Sigmoid colon (tissue), 4 donors: ENCODE data around the gene TPX2.

Experiments used
- CTCF ChIP-seq, 4 experiments: fragments of 450-650 bp in 3 of 4; fragments of 200-600 bp in 1 of 4; IDR thresholded peaks; one replicate each; pipeline ENCODE4 v1.5.1; 2016 to 2019; ENCODE audit warnings: antibody characterized with exemption in 4 of 4, mild to moderate bottlenecking in 3 of 4, moderate library complexity in 2 of 4
- EP300 ChIP-seq, 4 donors: sonication (generic); formaldehyde crosslinking; IDR thresholded peaks; one replicate each; pipeline ENCODE4 v1.6.1; 2017; ENCODE audit warnings: antibody characterized with exemption in 4 of 4
- POLR2A ChIP-seq, 2 donors: fragments of 450-650 bp; IDR thresholded peaks; one replicate each; pipeline ENCODE4 v1.6.1; 2016; ENCODE audit warnings: antibody characterized with exemption in 2 of 2, mild to moderate bottlenecking in 2 of 2, moderate library complexity in 2 of 2

GRCh38 chr20:31833130-31833930 is 94.2 kb downstream of the TPX2 start:
- TF ChIP-seq CTCF (IDR thresholded peaks at IDR 0.05), result peak in 2 of 4 experiments; percentile 49 to 64
- TF ChIP-seq EP300 (IDR thresholded peaks at IDR 0.05), result no peak
- TF ChIP-seq POLR2A (IDR thresholded peaks at IDR 0.05), result no peak
